PC-3 (cell line): ENCODE measurements around the gene GIT2. TPM values are rescaled to one million over a fixed set of nuclear protein-coding genes. Genes with fewer than 3 reads are reported as not detected.

Experiments
- ATAC-seq: fragments of 200-7000 bp; cut with Tn5 transposase; 2 replicates; pipeline ENCODE4 v1.9.1; 2020; ENCODE audit warnings: mild to moderate bottlenecking, moderate library complexity
- BruUV-seq: library from RNA; stranded (reverse); fragments of 400-500 nt; replicated peaks from 2 replicates; lab custom pipeline; 2021; lab: Mats Ljungman, UMichigan
- CTCF ChIA-PET: fragments of 300-600 bp; sonication (Branson Sonifier 250); formaldehyde crosslinking; loops from one replicate; lab custom pipeline; 2022; ENCODE audit warnings: antibody characterized with exemption; lab: Charles Lee
- POLR2A ChIA-PET: fragments of 300-600 bp; sonication (Branson Sonifier 250); formaldehyde crosslinking; loops from one replicate; lab custom pipeline; 2022; ENCODE audit warnings: antibody characterized with exemption; ENCODE audit not compliant: unreplicated experiment; lab: Charles Lee
- DNase-seq: peaks from one replicate; pipeline ENCODE4 v3.0.0-alpha.2; 2015
- H2AFZ ChIP-seq: fragments of 300-600 bp; sonication (generic); 2 replicates; pipeline ENCODE4 v1.6.0; 2016; ENCODE audit warnings: antibody characterized with exemption, low read length
- H3F3A ChIP-seq: fragments of 300-600 bp; sonication (generic); one replicate; pipeline ENCODE4 v1.6.0; 2017; ENCODE audit warnings: antibody characterized with exemption, low read length, control low read depth, mild to moderate bottlenecking; ENCODE audit not compliant: unreplicated experiment
- H3K27ac ChIP-seq: fragments of 300-600 bp; sonication (generic); 2 replicates; pipeline ENCODE4 v1.5.1; 2016; ENCODE audit warnings: mild to moderate bottlenecking, low read length
- H3K27me3 ChIP-seq: fragments of 300-600 bp; sonication (generic); 2 replicates; pipeline ENCODE4 v1.6.1; 2016; ENCODE audit warnings: low read length, mixed read lengths
- H3K36me3 ChIP-seq: fragments of 300-600 bp; sonication (generic); 2 replicates; pipeline ENCODE4 v1.6.1; 2016; ENCODE audit warnings: low read depth, mixed run types, low read length, mixed read lengths
- H3K4me1 ChIP-seq: fragments of 300-600 bp; sonication (generic); 2 replicates; pipeline ENCODE4 v1.5.1; 2016; ENCODE audit warnings: low read length; ENCODE audit not compliant: insufficient read depth
- H3K4me2 ChIP-seq: fragments of 300-600 bp; sonication (generic); 2 replicates; pipeline ENCODE4 v1.6.0; 2016; ENCODE audit warnings: low read length
- H3K4me3 ChIP-seq: fragments of 300-600 bp; sonication (generic); 2 replicates; pipeline ENCODE4 v1.5.1; 2016; ENCODE audit warnings: mild to moderate bottlenecking, low read length, mixed read lengths
- H3K79me2 ChIP-seq: fragments of 300-600 bp; sonication (generic); 2 replicates; pipeline ENCODE4 v1.6.1; 2017; ENCODE audit warnings: low read length, mixed read lengths
- H3K9ac ChIP-seq: fragments of 300-600 bp; sonication (generic); 2 replicates; pipeline ENCODE4 v1.6.0; 2016; ENCODE audit warnings: mild to moderate bottlenecking, low read length
- H3K9me2 ChIP-seq: fragments of 300-600 bp; sonication (generic); replicated peaks from 2 replicates; pipeline ENCODE4 v1.6.1; 2016; ENCODE audit warnings: mixed run types, low read length, mixed read lengths
- H3K9me3 ChIP-seq: fragments of 300-600 bp; sonication (generic); 2 replicates; pipeline ENCODE4 v1.6.1; 2016; ENCODE audit warnings: low read length, mixed read lengths
- H4K20me1 ChIP-seq: fragments of 300-600 bp; sonication (generic); 2 replicates; pipeline ENCODE4 v1.6.1; 2016; ENCODE audit warnings: low read length, mixed read lengths
- CTCF ChIP-seq: fragments of 300-600 bp; sonication (generic); conservative IDR thresholded peaks from 2 replicates; pipeline ENCODE4 v1.5.1; 2017; ENCODE audit warnings: antibody characterized with exemption, low read depth, mild to moderate bottlenecking, low read length
- EZH2 ChIP-seq: fragments of 300-600 bp; sonication (generic); IDR thresholded peaks from one replicate; pipeline ENCODE4 v1.6.1; 2017; ENCODE audit warnings: antibody characterized with exemption, mild to moderate bottlenecking, low read length; ENCODE audit not compliant: unreplicated experiment
- EZH2phosphoT487 ChIP-seq: fragments of 300-600 bp; sonication (generic); IDR thresholded peaks from 2 replicates; pipeline ENCODE4 v1.6.1; 2018; ENCODE audit warnings: mild to moderate bottlenecking, antibody characterized with exemption, low read length, borderline replicate concordance
- intact Hi-C: fragments of 100-400 bp; cut with micrococcal nuclease; formaldehyde crosslinking; loops from 2 replicates; pipeline ENCODE4 v1.9.0; 2023
- total RNA-seq: library from RNA; depleted of rRNA; stranded (reverse); fragments of >200 nt; gene quantifications from 2 replicates; pipeline ENCODE4 v1.2.3, GENCODE V29; 2014

The GIT2 gene
- total RNA-seq, 1 experiment from 2014 or later = 26.8 TPM

- Histone ChIP-seq H3K4me1 (peaks cover 32% of the 10 kb centered on the region), H3K4me3 (no peak overlapping the region), H2AFZ (no peak overlapping the region), H3K9me3 (no peaks in the 10 kb centered on the region), H3K79me2 (peaks cover 98% of the 10 kb centered on the region), H3K27ac (no peak overlapping the region), H3F3A (peaks cover 8% of the 10 kb centered on the region), H4K20me1 (no peaks in the 10 kb centered on the region), H3K9ac (no peak overlapping the region), H3K4me2 (no peak overlapping the region), H3K36me3 (peaks cover 6% of the 10 kb centered on the region; the same call in 1 of the 2 replicates), H3K27me3 (no peaks in the 10 kb centered on the region), H3K9me2 (no peaks in the 10 kb centered on the region)
- TF ChIP-seq EZH2 = no peak
- no peak for TF ChIP-seq EZH2phosphoT487
- no peak for TF ChIP-seq CTCF
- ATAC-seq (no peak), DNase-seq (no peak)
- CTCF ChIA-PET = interaction anchor here (0.6 kb wide), 1 partner anchor 19 kb away, joined by 3 read pairs; no protein-coding TSS in a partner anchor
- intact Hi-C loops = no loop called here
- POLR2A ChIA-PET = no interaction called here
- no TSS peak for BruUV-seq
Observed at GRCh38 chr12:110004598-110004997, 8.4 kb upstream of the GIT2 start.

GRCh38 chr12:110002676-110003515 lies 6.7 kb upstream of the GIT2 start:
- POLR2A ChIA-PET = no interaction called here
- TF ChIP-seq CTCF (no peak), EZH2phosphoT487 (no peak), EZH2 (no peak)
- ATAC-seq (no peak), DNase-seq (peak; percentile 26)
- H3K4me1 ChIP-seq = peaks cover 36% of the 10 kb centered on the region
- no peaks in the 10 kb centered on the region for H3K9me3 ChIP-seq
- no peak overlapping the region for H3K4me3 ChIP-seq
- intact Hi-C loops = no loop called here
- CTCF ChIA-PET = interaction anchor here (0.7 kb wide), 1 partner anchor 100 kb away, joined by 3 read pairs; no protein-coding TSS in a partner anchor
- no peak overlapping the region for H3K27ac ChIP-seq
- H3K36me3 ChIP-seq = peaks cover 6% of the 10 kb centered on the region; the same call in 1 of the 2 replicates
- H4K20me1 ChIP-seq = no peaks in the 10 kb centered on the region
- peaks cover 85% of the 10 kb centered on the region for H3K79me2 ChIP-seq
- H3K9ac ChIP-seq = no peak overlapping the region
- H2AFZ ChIP-seq = no peak overlapping the region
- no peaks in the 10 kb centered on the region for H3K27me3 ChIP-seq
- no peaks in the 10 kb centered on the region for H3K9me2 ChIP-seq
- BruUV-seq = no TSS peak
- peaks cover 8% of the 10 kb centered on the region for H3F3A ChIP-seq
- H3K4me2 ChIP-seq = peak overlapping the region; percentile 94; the same call in 1 of the 2 replicates

GRCh38 chr12:110001596-110001995 lies 5.4 kb upstream of the GIT2 start:
- H4K20me1 ChIP-seq = no peaks in the 10 kb centered on the region
- intact Hi-C loops = no loop called here
- peaks cover 72% of the 10 kb centered on the region for H3K79me2 ChIP-seq
- H3K27ac ChIP-seq = peak overlapping the region; percentile 58
- H3K9me3 ChIP-seq = no peaks in the 10 kb centered on the region
- CTCF ChIA-PET = no interaction called here
- POLR2A ChIA-PET = no interaction called here
- ATAC-seq = peak; percentile 42
- H3F3A ChIP-seq = peaks cover 8% of the 10 kb centered on the region
- TF ChIP-seq EZH2 = no peak
- no peak for TF ChIP-seq CTCF
- TF ChIP-seq EZH2phosphoT487 = no peak
- H3K4me3 ChIP-seq = peak overlapping the region; percentile 49
- peaks cover 6% of the 10 kb centered on the region; the same call in 1 of the 2 replicates for H3K36me3 ChIP-seq
- H3K9ac ChIP-seq = no peak overlapping the region
- no peaks in the 10 kb centered on the region for H3K9me2 ChIP-seq
- H3K4me1 ChIP-seq = peaks cover 36% of the 10 kb centered on the region
- peak; percentile 87 for DNase-seq
- peak overlapping the region; percentile 94 for H3K4me2 ChIP-seq
- no TSS peak for BruUV-seq
- no peaks in the 10 kb centered on the region for H3K27me3 ChIP-seq
- H2AFZ ChIP-seq = no peak overlapping the region
